HEK293 (cell line): ENCODE data around the gene COPS4.

Source experiments
- GLI4 ChIP-seq: fragments of 450-650 bp; formaldehyde crosslinking; IDR thresholded peaks from 2 replicates; pipeline ENCODE4 v1.5.1; 2016; ENCODE audit warnings: missing biosample characterization, missing genetic modification characterization
- TCF7L2 ChIP-seq: IDR thresholded peaks from 2 replicates; pipeline ENCODE4 v1.6.1; 2011; ENCODE audit warnings: low read depth, mild to moderate bottlenecking, inconsistent platforms, low read length, moderate library complexity, borderline replicate concordance
- ZNF629 ChIP-seq: fragments of 450-650 bp; formaldehyde crosslinking; IDR thresholded peaks from 2 replicates; pipeline ENCODE4 v1.5.1; 2017; ENCODE audit warnings: missing biosample characterization, missing genetic modification characterization
- TF ChIP-seq, protein P1 (sequence below): fragments of 450-650 bp; formaldehyde crosslinking; IDR thresholded peaks from 2 replicates; pipeline ENCODE4 v1.5.1; 2016; ENCODE audit warnings: missing biosample characterization, missing genetic modification characterization

DNA sequence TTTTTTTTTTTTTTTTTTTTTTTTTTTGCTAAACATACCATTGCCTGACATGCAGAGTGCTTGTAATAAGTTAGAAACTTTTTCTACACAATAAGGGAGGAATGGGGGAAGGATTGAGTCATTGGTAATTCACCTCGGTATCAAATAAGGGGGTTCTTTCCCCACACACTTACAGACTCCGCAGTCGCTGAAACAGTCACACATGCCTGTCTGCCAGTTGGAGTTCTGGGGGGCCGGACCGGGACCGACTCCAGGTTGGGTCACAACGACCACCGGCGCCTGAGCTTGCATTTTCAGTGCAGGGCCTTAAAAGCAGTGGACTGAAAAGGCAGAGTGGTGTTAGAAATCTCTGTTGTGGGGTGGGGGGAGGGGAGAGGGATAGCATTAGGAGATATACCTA, 72.6 kb downstream of the COPS4 start:
- TF ChIP-seq GLI4 (tag by site-specific recombination) (no peak), TCF7L2 (no peak), ZNF629 (tag by site-specific recombination) (no peak)
- TF ChIP-seq, protein P1, sequence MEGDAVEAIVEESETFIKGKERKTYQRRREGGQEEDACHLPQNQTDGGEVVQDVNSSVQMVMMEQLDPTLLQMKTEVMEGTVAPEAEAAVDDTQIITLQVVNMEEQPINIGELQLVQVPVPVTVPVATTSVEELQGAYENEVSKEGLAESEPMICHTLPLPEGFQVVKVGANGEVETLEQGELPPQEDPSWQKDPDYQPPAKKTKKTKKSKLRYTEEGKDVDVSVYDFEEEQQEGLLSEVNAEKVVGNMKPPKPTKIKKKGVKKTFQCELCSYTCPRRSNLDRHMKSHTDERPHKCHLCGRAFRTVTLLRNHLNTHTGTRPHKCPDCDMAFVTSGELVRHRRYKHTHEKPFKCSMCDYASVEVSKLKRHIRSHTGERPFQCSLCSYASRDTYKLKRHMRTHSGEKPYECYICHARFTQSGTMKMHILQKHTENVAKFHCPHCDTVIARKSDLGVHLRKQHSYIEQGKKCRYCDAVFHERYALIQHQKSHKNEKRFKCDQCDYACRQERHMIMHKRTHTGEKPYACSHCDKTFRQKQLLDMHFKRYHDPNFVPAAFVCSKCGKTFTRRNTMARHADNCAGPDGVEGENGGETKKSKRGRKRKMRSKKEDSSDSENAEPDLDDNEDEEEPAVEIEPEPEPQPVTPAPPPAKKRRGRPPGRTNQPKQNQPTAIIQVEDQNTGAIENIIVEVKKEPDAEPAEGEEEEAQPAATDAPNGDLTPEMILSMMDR (tag by site-specific recombination) = no peak
